Measurements from ENCODE around the gene NXPH1.

Gene NXPH1

GRCh38 chr7:8597565-8597964 is 164.2 kb downstream of the NXPH1 start:
- no peak for DNase-seq (ENCODE audit: low spot score)

- DNase-seq (ENCODE audit: low spot score), result no peak
Observed at GRCh38 chr7:8601121-8601520, 167.7 kb downstream of the NXPH1 start.

- no peak for DNase-seq (ENCODE audit: low spot score)
Observed at GRCh38 chr7:8605221-8605620, 171.8 kb downstream of the NXPH1 start.

GRCh38 chr7:8612584-8612983 is 179.2 kb downstream of the NXPH1 start:
- DNase-seq (ENCODE audit: low spot score), result no peak

GRCh38 chr7:8613191-8613590 is 179.8 kb downstream of the NXPH1 start:
- no peak for DNase-seq (ENCODE audit: low spot score)

GRCh38 chr7:8615019-8615418 is 181.6 kb downstream of the NXPH1 start:
- no peak for DNase-seq (ENCODE audit: low spot score)

- DNase-seq (ENCODE audit: low spot score), result no peak
Observed at GRCh38 chr7:8618441-8619070, 185.1 kb downstream of the NXPH1 start.

GRCh38 chr7:8620169-8620568 is 186.8 kb downstream of the NXPH1 start:
- no peak for DNase-seq (ENCODE audit: low spot score)

GRCh38 chr7:8625612-8626011 is 192.2 kb downstream of the NXPH1 start:
- DNase-seq (ENCODE audit: low spot score), result no peak

GRCh38 chr7:8627325-8627724 is 193.9 kb downstream of the NXPH1 start:
- DNase-seq (ENCODE audit: low spot score), result no peak

- no peak for DNase-seq (ENCODE audit: low spot score)
Observed at GRCh38 chr7:8628656-8629055, 195.2 kb downstream of the NXPH1 start.

- DNase-seq (ENCODE audit: low spot score), result no peak
Observed at GRCh38 chr7:8629504-8629903, 196.1 kb downstream of the NXPH1 start.

- DNase-seq (ENCODE audit: low spot score), result no peak
Observed at GRCh38 chr7:8637322-8637721, 203.9 kb downstream of the NXPH1 start.

- no peak for DNase-seq (ENCODE audit: low spot score)
Observed at GRCh38 chr7:8638076-8638475, 204.7 kb downstream of the NXPH1 start.

- no peak for DNase-seq (ENCODE audit: low spot score)
Observed at GRCh38 chr7:8639668-8640067, 206.3 kb downstream of the NXPH1 start.

GRCh38 chr7:8640671-8641070 is 207.3 kb downstream of the NXPH1 start:
- no peak for DNase-seq (ENCODE audit: low spot score)

- no peak for DNase-seq (ENCODE audit: low spot score)
Observed at GRCh38 chr7:8668627-8669500, 235.5 kb downstream of the NXPH1 start.

GRCh38 chr7:8669501-8669851 is 236.1 kb downstream of the NXPH1 start:
- no peak for DNase-seq (ENCODE audit: low spot score)

GRCh38 chr7:8684426-8684825 is 251.0 kb downstream of the NXPH1 start:
- no peak for DNase-seq (ENCODE audit: low spot score)

- no peak for DNase-seq (ENCODE audit: low spot score)
Observed at GRCh38 chr7:8699875-8700624, 266.6 kb downstream of the NXPH1 start.

- peak; percentile 8 for DNase-seq (ENCODE audit: low spot score)
Observed at GRCh38 chr7:8702807-8703206, 269.4 kb downstream of the NXPH1 start.

- no peak for DNase-seq (ENCODE audit: low spot score)
Observed at GRCh38 chr7:8710124-8710523, 276.7 kb downstream of the NXPH1 start.

- no peak for DNase-seq (ENCODE audit: low spot score)
Observed at GRCh38 chr7:8714791-8715190, 281.4 kb downstream of the NXPH1 start.
